BLaER1 (cell line): ENCODE measurements around the gene CDK9.
"Not testable (repeated sequence)": the region's sequence is repeated elsewhere in the genome, so short reads cannot be mapped to it uniquely, and the experiment has no call there.

Experiments used
- H3K27ac ChIP-seq: shearing (Covaris generic); formaldehyde crosslinking; 2 replicates; pipeline ENCODE4 v1.8.1; 2022
- H3K27me3 ChIP-seq: shearing (Covaris generic); formaldehyde crosslinking; 2 replicates; pipeline ENCODE4 v1.8.1; 2022
- H3K36me3 ChIP-seq: shearing (Covaris generic); formaldehyde crosslinking; 2 replicates; pipeline ENCODE4 v1.8.1; 2022
- H3K4me1 ChIP-seq: shearing (Covaris generic); formaldehyde crosslinking; 2 replicates; pipeline ENCODE4 v1.8.1; 2022
- H3K4me2 ChIP-seq: shearing (Covaris generic); formaldehyde crosslinking; 2 replicates; pipeline ENCODE4 v1.8.1; 2022
- H3K4me3 ChIP-seq: shearing (Covaris generic); formaldehyde crosslinking; 2 replicates; pipeline ENCODE4 v1.8.1; 2022
- H3K9ac ChIP-seq: shearing (Covaris generic); formaldehyde crosslinking; 2 replicates; pipeline ENCODE4 v1.8.1; 2022
- H3K9me3 ChIP-seq: shearing (Covaris generic); formaldehyde crosslinking; 2 replicates; pipeline ENCODE4 v1.8.1; 2022
- H4K20me1 ChIP-seq: shearing (Covaris generic); formaldehyde crosslinking; 2 replicates; pipeline ENCODE4 v1.8.1; 2022
- Cebpa-rat ChIP-seq: shearing (Covaris generic); IDR thresholded peaks from 2 replicates; pipeline ENCODE4 v1.8.1; 2022

CDK9 gene

GRCh38 chr9:127835991-127836516 lies 50.2 kb downstream of the CDK9 start:
- Histone ChIP-seq H3K4me1 (peaks cover 95% of the 10 kb centered on the region), H3K4me3 (peak overlapping the region; percentile 25; the same call in 1 of the 2 replicates), H3K4me2 (peak overlapping the region; percentile 84), H3K27me3 (no peaks in the 10 kb centered on the region), H3K36me3 (peaks cover 59% of the 10 kb centered on the region), H3K9me3 (no peaks in the 10 kb centered on the region), H4K20me1 (peaks cover 55% of the 10 kb centered on the region; the same call in 1 of the 2 replicates), H3K27ac (peak overlapping the region; percentile 75), H3K9ac (peak overlapping the region; percentile 58; the same call in 1 of the 2 replicates)
- TF ChIP-seq Cebpa-rat: no peak

GRCh38 chr9:127836561-127836960 lies 50.7 kb downstream of the CDK9 start:
- H3K4me2 ChIP-seq: peak overlapping the region; percentile 84
- not testable (repeated sequence) for H3K27me3 ChIP-seq, H3K9me3 ChIP-seq
- peaks cover 64% of the 10 kb centered on the region for H3K36me3 ChIP-seq
- H3K4me1 ChIP-seq: peaks cover 95% of the 10 kb centered on the region
- H4K20me1 ChIP-seq: peaks cover 60% of the 10 kb centered on the region; the same call in 1 of the 2 replicates
- H3K27ac ChIP-seq: peak overlapping the region; percentile 75
- H3K4me3 ChIP-seq: peak overlapping the region; percentile 25; the same call in 1 of the 2 replicates
- H3K9ac ChIP-seq: peak overlapping the region; percentile 58; the same call in 1 of the 2 replicates

GRCh38 chr9:127837346-127837745 lies 51.5 kb downstream of the CDK9 start:
- TF ChIP-seq Cebpa-rat: no peak

GRCh38 chr9:127838375-127839078 lies 52.7 kb downstream of the CDK9 start:
- Histone ChIP-seq H3K4me2 (peak overlapping the region; percentile 84), H3K27ac (peak overlapping the region; percentile 81), H3K9ac (peak overlapping the region; percentile 72), H4K20me1 (peaks cover 65% of the 10 kb centered on the region; the same call in 1 of the 2 replicates), H3K36me3 (peaks cover 70% of the 10 kb centered on the region), H3K4me1 (peaks cover 76% of the 10 kb centered on the region), H3K4me3 (0 out of 2 replicates have a peak overlapping the region, but pooled peaks have one; percentile 0), H3K27me3 (no peaks in the 10 kb centered on the region), H3K9me3 (no peaks in the 10 kb centered on the region)
- no peak for TF ChIP-seq Cebpa-rat

More at GRCh38 chr9:127837346-127837745, 51.5 kb downstream of the CDK9 start:
- H3K4me1 ChIP-seq: peaks cover 87% of the 10 kb centered on the region
- H3K9ac ChIP-seq: peak overlapping the region; percentile 5; the same call in 1 of the 2 replicates
- peak overlapping the region; percentile 84 for H3K4me2 ChIP-seq
- peaks cover 69% of the 10 kb centered on the region for H3K36me3 ChIP-seq
- H3K4me3 ChIP-seq: no peak overlapping the region
- H4K20me1 ChIP-seq: peaks cover 65% of the 10 kb centered on the region; the same call in 1 of the 2 replicates
- no peaks in the 10 kb centered on the region for H3K9me3 ChIP-seq
- no peaks in the 10 kb centered on the region for H3K27me3 ChIP-seq
- H3K27ac ChIP-seq: peak overlapping the region; percentile 53
